Breast epithelium (tissue), 4 donors: Measurements from ENCODE around the gene WDPCP. TPM values are rescaled to one million over a fixed set of nuclear protein-coding genes. Genes with fewer than 3 reads are reported as not detected.
"Not testable (repeated sequence)": the region's sequence is repeated elsewhere in the genome, so short reads cannot be mapped to it uniquely, and the experiment has no call there.

Source experiments
- DNase-seq, 2 donors: peaks; one replicate each; pipeline ENCODE4 v3.0.0-alpha.2; 2019; ENCODE audit warnings: low spot score in 2 of 2
- H3K27ac ChIP-seq, 2 donors: fragments of 200-600 bp; sonication (generic) in 1 of 2; one replicate each; pipeline ENCODE4 v1.5.1; 2016 to 2019; ENCODE audit warnings: mild to moderate bottlenecking in 1 of 2
- H3K27me3 ChIP-seq, 2 donors: fragments of 200-600 bp; sonication (generic) in 1 of 2; one replicate each; pipeline versions ENCODE4 v1.5.1 to v1.6.0; 2017 to 2019; ENCODE audit warnings: control low read depth in 1 of 2, mild to moderate bottlenecking in 1 of 2
- H3K36me3 ChIP-seq: fragments of 200-600 bp; one replicate; pipeline ENCODE4 v1.5.1; 2019
- H3K4me1 ChIP-seq, 2 donors: fragments of 200-600 bp; sonication (generic); one replicate each; pipeline ENCODE4 v1.5.1; 2016 to 2019; ENCODE audit warnings: control low read depth in 1 of 2
- H3K4me3 ChIP-seq, 3 donors: fragments of 200-600 bp; sonication (generic); 1 replicate in 2 of 3; 2 replicates in 1 of 3; pipeline ENCODE4 v1.5.1; 2016 to 2019; ENCODE audit warnings: mild to moderate bottlenecking in 3 of 3, moderate library complexity in 2 of 3
- H3K9me3 ChIP-seq, 2 donors: fragments of 200-600 bp; sonication (generic) in 1 of 2; one replicate each; pipeline ENCODE4 v1.5.1; 2016 to 2019; ENCODE audit warnings: control low read depth in 1 of 2
- CTCF ChIP-seq, 3 donors: fragments of 450-650 bp; IDR thresholded peaks; one replicate each; pipeline ENCODE4 v1.5.1; 2016 to 2017; ENCODE audit warnings: antibody characterized with exemption in 3 of 3, mild to moderate bottlenecking in 3 of 3, moderate library complexity in 3 of 3
- POLR2A ChIP-seq: fragments of 450-650 bp; IDR thresholded peaks from one replicate; pipeline ENCODE4 v1.6.1; 2016; ENCODE audit warnings: antibody characterized with exemption, mild to moderate bottlenecking, moderate library complexity
- POLR2AphosphoS5 ChIP-seq, 3 donors: sonication (generic); formaldehyde crosslinking; IDR thresholded peaks; one replicate each; pipeline ENCODE4 v1.6.1; 2017; ENCODE audit warnings: antibody characterized with exemption in 3 of 3
- intact Hi-C: fragments of 100-400 bp; cut with DNase I; formaldehyde crosslinking; loops from one replicate; pipeline ENCODE4 v1.15.1; 2023; ENCODE audit warnings: low total_unique reads
- total RNA-seq, 3 donors: library from RNA; depleted of rRNA; stranded (reverse); fragments of >200 nt; gene quantifications; one replicate each; pipeline ENCODE4 v1.1.0, GENCODE V29; 2016

Gene WDPCP
- total RNA-seq, 3 donors from 2014 or later = 25.2 to 37.4 (median 29.4) TPM

- TF ChIP-seq CTCF (IDR thresholded peaks at IDR 0.05) = no peak
- TF ChIP-seq POLR2A = no peak
- no peak for TF ChIP-seq POLR2AphosphoS5 (IDR thresholded peaks at IDR 0.05)
- Histone ChIP-seq H3K36me3 (no peaks in the 10 kb centered on the region), H3K4me3 (no peak overlapping the region), H3K9me3 (peaks cover 15% of the 10 kb centered on the region in 2 donors), H3K4me1 (no peaks in the 10 kb centered on the region), H3K27me3 (no peaks in the 10 kb centered on the region), H3K27ac (no peak overlapping the region)
- intact Hi-C loops = loop anchor here (1.0 kb wide), 1 partner anchor 7 kb away; no protein-coding TSS in a partner anchor
- no peak for DNase-seq
Measured at GRCh38 chr2:63627866-63628265, 39.6 kb upstream of the WDPCP start.

- H3K4me3 ChIP-seq, H3K27me3 ChIP-seq, H3K4me1 ChIP-seq, H3K27ac ChIP-seq, DNase-seq, H3K9me3 ChIP-seq, intact Hi-C loops, H3K36me3 ChIP-seq: not testable (repeated sequence)
Measured at GRCh38 chr2:63623763-63624162, 35.5 kb upstream of the WDPCP start.

DNA sequence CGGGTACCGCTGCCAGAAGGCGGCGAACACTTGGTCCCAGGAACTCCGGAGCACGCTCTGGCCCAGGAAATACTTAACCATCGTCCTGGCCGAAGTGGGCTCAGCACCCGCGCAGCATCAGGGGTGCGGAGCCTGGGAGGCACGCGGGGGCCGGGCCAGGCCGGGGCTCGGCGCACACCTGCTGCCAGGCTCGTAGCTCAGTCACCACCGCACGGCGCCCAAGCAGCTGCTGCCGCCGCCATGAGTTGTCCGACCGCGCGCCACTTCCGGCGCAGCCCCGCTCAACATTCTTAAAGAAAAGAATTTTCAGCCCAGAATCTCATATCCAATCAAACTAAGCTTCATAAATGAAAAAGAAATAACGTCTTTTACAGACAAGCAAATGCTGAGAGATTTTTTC, 34.5 kb upstream of the WDPCP start:
- intact Hi-C loops = no loop called here
- no peaks in the 10 kb centered on the region for H3K27me3 ChIP-seq
- no peak for TF ChIP-seq CTCF (IDR thresholded peaks at IDR 0.05)
- TF ChIP-seq POLR2AphosphoS5 (IDR thresholded peaks at IDR 0.05) = no peak
- no peak for TF ChIP-seq POLR2A
- no peaks in the 10 kb centered on the region for H3K4me1 ChIP-seq
- DNase-seq = no peak
- no peak overlapping the region for H3K4me3 ChIP-seq
- no peaks in the 10 kb centered on the region for H3K36me3 ChIP-seq
- H3K9me3 ChIP-seq = no peaks in the 10 kb centered on the region
- H3K27ac ChIP-seq = no peak overlapping the region

- no peaks in the 10 kb centered on the region for H3K36me3 ChIP-seq
- no peaks in the 10 kb centered on the region for H3K27me3 ChIP-seq
- no peaks in the 10 kb centered on the region for H3K4me1 ChIP-seq
- no peak overlapping the region for H3K27ac ChIP-seq
- intact Hi-C loops = no loop called here
- H3K4me3 ChIP-seq = no peak overlapping the region
- DNase-seq = no peak
- no peak for TF ChIP-seq CTCF (IDR thresholded peaks at IDR 0.05)
- no peak for TF ChIP-seq POLR2AphosphoS5 (IDR thresholded peaks at IDR 0.05)
- no peak for TF ChIP-seq POLR2A
- H3K9me3 ChIP-seq = no peaks in the 10 kb centered on the region
Measured at GRCh38 chr2:63619328-63619727, 31.1 kb upstream of the WDPCP start.

DNA sequence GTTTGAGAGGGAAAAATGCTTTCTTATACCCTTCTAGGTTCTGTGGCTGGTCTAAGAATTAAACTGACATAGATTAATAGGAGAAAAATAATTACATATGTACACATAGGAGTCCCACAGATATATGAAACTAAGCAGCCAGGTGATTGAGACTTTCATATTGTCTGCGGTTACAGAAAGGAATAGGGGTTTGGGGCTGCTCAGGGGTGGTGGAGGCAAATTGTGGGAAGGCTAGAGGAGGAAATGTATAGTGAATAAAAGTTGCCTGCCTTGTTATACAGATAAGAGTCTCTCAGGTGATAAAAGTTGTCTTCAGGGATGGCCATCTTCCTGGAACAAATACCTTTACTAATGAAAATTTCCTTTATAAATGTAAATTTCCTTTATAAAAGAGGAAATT, 29.1 kb upstream of the WDPCP start:
- Histone ChIP-seq H3K4me3 (no peak overlapping the region), H3K36me3 (no peaks in the 10 kb centered on the region), H3K9me3 (no peaks in the 10 kb centered on the region), H3K27ac (no peak overlapping the region), H3K4me1 (no peaks in the 10 kb centered on the region), H3K27me3 (no peaks in the 10 kb centered on the region)
- TF ChIP-seq POLR2AphosphoS5 (IDR thresholded peaks at IDR 0.05) (no peak), POLR2A (no peak), CTCF (IDR thresholded peaks at IDR 0.05) (no peak)
- intact Hi-C loops = no loop called here
- DNase-seq = no peak
